Tibial artery (tissue), 4 donors: ENCODE measurements around the gene TFAP2E.

ENCODE experiments used
- DNase-seq, 2 donors: peaks; one replicate each; pipeline ENCODE4 v3.0.0-alpha.2; 2019
- H3K27ac ChIP-seq, 2 donors: fragments of 200-600 bp; sonication (generic) in 1 of 2; 1 replicate in 1 of 2; 2 replicates in 1 of 2; pipeline ENCODE4 v1.5.1; 2018 to 2019; ENCODE audit warnings: mild to moderate bottlenecking in 1 of 2
- H3K27me3 ChIP-seq, 2 donors: fragments of 200-600 bp; sonication (generic) in 1 of 2; one replicate each; pipeline versions ENCODE4 v1.5.1 to v1.6.0; 2016 to 2019
- H3K36me3 ChIP-seq, 3 donors: fragments of 200-600 bp; sonication (generic) in 2 of 3; one replicate each; pipeline ENCODE4 v1.5.1; 2016 to 2019; ENCODE audit warnings: mild to moderate bottlenecking in 2 of 3
- H3K4me1 ChIP-seq, 4 donors: fragments of 200-600 bp; sonication (generic) in 2 of 4; 1 replicate in 3 of 4; 2 replicates in 1 of 4; pipeline ENCODE4 v1.5.1; 2016 to 2019
- H3K4me3 ChIP-seq, 2 donors: fragments of 200-600 bp; sonication (generic) in 1 of 2; 1 replicate in 1 of 2; 2 replicates in 1 of 2; pipeline ENCODE4 v1.5.1; 2018 to 2019; ENCODE audit warnings: mild to moderate bottlenecking in 2 of 2
- H3K9me3 ChIP-seq, 3 donors: fragments of 200-600 bp; sonication (generic) in 1 of 3; one replicate each; pipeline ENCODE4 v1.5.1; 2016 to 2019
- intact Hi-C: fragments of 100-400 bp; cut with DNase I; formaldehyde crosslinking; loops from one replicate; pipeline ENCODE4 v1.15.0; 2023; ENCODE audit warnings: low total_unique reads
- TF ChIP-seq, protein P1 (sequence below), 2 experiments: fragments of 200-600 bp in 1 of 2; fragments of 450-650 bp in 1 of 2; IDR thresholded peaks; one replicate each; pipeline ENCODE4 v1.5.1; 2017 to 2019; ENCODE audit warnings: antibody characterized with exemption in 2 of 2, mild to moderate bottlenecking in 1 of 2, moderate library complexity in 1 of 2

Gene TFAP2E

DNA sequence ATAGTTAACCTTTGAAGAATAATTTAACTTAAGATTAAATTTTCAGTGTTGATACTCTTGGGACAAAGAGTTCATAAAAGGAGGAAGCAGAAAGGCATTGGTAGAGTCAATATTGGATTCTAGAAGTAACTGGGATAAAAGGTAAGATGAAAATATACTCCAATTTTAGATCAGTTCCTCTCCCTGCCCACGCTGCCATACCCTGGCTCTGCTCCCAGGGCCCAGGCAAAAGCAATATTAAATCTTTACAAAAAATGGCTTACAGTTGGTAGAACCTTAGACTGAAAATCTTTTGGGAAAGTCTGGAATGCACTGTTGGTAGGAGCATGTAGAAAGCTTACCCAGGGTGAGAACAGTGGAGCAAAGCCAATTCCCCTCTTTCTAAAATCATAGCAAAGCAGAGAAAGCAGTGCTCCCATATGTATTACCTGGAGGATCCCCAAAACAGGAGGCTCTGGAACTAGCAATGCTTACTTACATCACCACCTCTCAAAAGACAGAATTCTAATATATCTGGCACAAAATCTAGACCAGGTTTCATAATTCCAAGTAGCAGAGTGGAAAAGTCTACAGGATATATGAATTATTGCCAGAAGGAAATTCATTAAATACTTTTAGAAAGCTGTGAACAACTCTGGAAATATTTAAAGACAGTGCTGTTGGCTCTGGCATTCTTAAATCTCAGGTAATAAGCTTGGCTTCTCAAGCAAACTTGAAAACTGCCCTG, 40.5 kb upstream of the TFAP2E start:
- intact Hi-C loops = no loop called here
- Histone ChIP-seq H3K4me3 (no peak overlapping the region), H3K4me1 (peaks cover 0 to 37% (median 26%) of the 10 kb centered on the region in 4 donors), H3K27ac (peak overlapping the region in 1 of 2 donors; percentile 36), H3K27me3 (no peaks in the 10 kb centered on the region), H3K36me3 (peaks cover 0 to 9% (median 4%) of the 10 kb centered on the region in 3 donors), H3K9me3 (no peaks in the 10 kb centered on the region)
- no peak for DNase-seq
- TF ChIP-seq, protein P1, sequence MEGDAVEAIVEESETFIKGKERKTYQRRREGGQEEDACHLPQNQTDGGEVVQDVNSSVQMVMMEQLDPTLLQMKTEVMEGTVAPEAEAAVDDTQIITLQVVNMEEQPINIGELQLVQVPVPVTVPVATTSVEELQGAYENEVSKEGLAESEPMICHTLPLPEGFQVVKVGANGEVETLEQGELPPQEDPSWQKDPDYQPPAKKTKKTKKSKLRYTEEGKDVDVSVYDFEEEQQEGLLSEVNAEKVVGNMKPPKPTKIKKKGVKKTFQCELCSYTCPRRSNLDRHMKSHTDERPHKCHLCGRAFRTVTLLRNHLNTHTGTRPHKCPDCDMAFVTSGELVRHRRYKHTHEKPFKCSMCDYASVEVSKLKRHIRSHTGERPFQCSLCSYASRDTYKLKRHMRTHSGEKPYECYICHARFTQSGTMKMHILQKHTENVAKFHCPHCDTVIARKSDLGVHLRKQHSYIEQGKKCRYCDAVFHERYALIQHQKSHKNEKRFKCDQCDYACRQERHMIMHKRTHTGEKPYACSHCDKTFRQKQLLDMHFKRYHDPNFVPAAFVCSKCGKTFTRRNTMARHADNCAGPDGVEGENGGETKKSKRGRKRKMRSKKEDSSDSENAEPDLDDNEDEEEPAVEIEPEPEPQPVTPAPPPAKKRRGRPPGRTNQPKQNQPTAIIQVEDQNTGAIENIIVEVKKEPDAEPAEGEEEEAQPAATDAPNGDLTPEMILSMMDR (IDR thresholded peaks at IDR 0.05) = no peak

DNA sequence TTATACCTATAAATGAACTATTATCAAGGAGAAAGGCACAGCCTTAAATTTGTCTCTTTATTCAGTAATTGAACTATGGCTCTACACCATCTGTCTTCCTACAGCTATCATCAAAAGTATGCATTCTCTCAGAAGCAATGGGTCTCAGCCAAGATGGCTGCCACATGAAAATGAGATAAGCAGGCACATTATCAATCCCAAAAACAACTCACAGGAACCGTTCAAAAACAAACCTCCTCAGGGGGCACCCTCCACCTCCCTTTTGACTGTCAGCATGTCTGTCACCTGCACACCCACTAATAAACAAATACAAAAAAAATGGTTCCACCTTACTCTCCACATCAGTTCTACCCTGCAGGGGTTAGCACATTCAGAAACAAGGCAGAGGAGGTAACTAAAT, 39.5 kb upstream of the TFAP2E start:
- no peak overlapping the region for H3K4me3 ChIP-seq
- H3K9me3 ChIP-seq = no peaks in the 10 kb centered on the region
- DNase-seq = no peak
- H3K36me3 ChIP-seq = peaks cover 0 to 9% (median 4%) of the 10 kb centered on the region in 3 donors
- H3K4me1 ChIP-seq = peaks cover 0 to 46% (median 30%) of the 10 kb centered on the region in 4 donors
- H3K27ac ChIP-seq = no peak overlapping the region
- intact Hi-C loops = no loop called here
- TF ChIP-seq, protein P1 (IDR thresholded peaks at IDR 0.05) = no peak
- H3K27me3 ChIP-seq = no peaks in the 10 kb centered on the region

DNA sequence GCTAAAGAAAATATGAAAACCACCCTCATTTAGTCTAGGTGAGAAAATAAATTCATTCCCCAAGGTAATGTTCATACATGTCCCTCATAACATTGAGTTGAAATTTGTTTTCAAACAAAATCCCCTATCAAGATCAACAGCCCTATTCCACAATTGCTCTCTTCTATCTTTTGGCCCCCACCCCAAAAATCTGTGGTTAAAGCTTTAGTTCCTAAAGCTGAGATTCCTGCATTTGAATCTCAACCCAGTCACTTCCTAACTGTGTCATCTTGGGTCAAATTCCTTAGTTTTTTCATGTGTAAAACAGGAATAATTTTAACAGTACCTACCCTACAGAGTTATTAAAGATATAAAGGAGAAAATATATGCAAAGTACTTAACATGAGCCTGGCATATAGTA, 37.9 kb upstream of the TFAP2E start:
- no peaks in the 10 kb centered on the region for H3K9me3 ChIP-seq
- no peak overlapping the region for H3K4me3 ChIP-seq
- no peaks in the 10 kb centered on the region for H3K27me3 ChIP-seq
- peaks cover 0 to 62% (median 47%) of the 10 kb centered on the region in 4 donors for H3K4me1 ChIP-seq
- no peak for DNase-seq
- TF ChIP-seq, protein P1 (IDR thresholded peaks at IDR 0.05) = no peak
- H3K36me3 ChIP-seq = peaks cover 0 to 9% (median 4%) of the 10 kb centered on the region in 3 donors
- H3K27ac ChIP-seq = no peak overlapping the region
- intact Hi-C loops = no loop called here

DNA sequence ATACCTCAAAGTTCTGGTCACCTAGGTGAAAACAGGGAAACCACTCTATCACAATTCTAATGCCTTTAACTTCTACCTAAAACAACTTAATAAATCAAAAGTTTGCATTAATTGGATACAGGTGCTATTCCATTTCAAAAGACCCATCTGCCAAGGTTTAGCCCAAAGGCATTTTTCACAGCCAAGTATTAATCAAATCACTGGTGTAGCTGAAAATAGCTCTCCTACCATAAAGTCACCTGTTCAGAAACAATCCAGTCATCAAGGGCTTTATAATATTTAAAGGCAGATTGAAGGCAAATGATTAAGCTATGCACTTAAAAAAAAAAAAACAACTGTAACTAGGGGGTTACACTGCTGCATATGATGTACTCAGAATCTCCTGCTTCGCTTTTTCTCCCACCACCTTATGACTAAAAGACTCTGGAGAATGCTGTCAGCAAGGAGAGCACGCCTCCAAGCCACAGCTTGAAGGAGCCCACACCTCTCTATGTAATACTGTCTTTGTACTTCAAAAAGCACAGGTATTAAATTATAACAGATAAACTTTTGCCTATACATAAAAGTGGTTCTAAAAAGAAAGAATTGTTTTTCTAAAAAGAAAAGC, 36.5 kb upstream of the TFAP2E start:
- intact Hi-C loops = no loop called here

DNA sequence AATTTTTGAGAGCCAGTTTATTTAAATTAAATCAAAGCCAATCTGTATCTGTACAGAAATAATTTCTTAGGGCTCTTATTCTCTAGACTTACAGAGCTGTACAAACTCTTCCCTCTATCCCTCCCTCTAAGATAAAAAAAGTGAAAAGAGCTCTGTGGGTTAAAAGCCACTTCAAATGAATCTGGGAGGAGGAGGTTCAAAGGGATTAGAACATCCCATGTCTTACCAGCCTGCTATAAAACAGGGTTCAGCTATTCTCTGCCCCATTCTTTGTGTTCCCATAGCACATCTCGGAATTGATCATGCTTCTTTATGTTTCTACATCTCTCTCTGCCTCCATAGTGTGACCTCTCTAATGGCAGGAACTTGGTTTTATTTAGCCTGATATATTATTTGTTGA, 35.3 kb upstream of the TFAP2E start:
- peak overlapping the region; percentile 55 to 68 for H3K27ac ChIP-seq
- no peak for DNase-seq
- H3K4me3 ChIP-seq = no peak overlapping the region
- TF ChIP-seq, protein P1 (IDR thresholded peaks at IDR 0.05) = no peak
- H3K27me3 ChIP-seq = no peaks in the 10 kb centered on the region
- intact Hi-C loops = no loop called here
- peaks cover 0 to 67% (median 42%) of the 10 kb centered on the region in 4 donors for H3K4me1 ChIP-seq
- H3K9me3 ChIP-seq = no peaks in the 10 kb centered on the region
- no peaks in the 10 kb centered on the region for H3K36me3 ChIP-seq

More for the DNA sequence above, 36.5 kb upstream of the TFAP2E start:
- H3K4me3 ChIP-seq = no peak overlapping the region
- no peaks in the 10 kb centered on the region for H3K27me3 ChIP-seq
- TF ChIP-seq, protein P1 (IDR thresholded peaks at IDR 0.05) = no peak
- H3K27ac ChIP-seq = no peak overlapping the region
- no peak for DNase-seq
- peaks cover 0 to 71% (median 51%) of the 10 kb centered on the region in 4 donors for H3K4me1 ChIP-seq
- no peaks in the 10 kb centered on the region for H3K36me3 ChIP-seq
- no peaks in the 10 kb centered on the region for H3K9me3 ChIP-seq
